ENCODE results near the gene ATP6AP1. TPM values are rescaled to one million over a fixed set of nuclear protein-coding genes. Genes with fewer than 3 reads are reported as not detected.

Gene ATP6AP1
- total and polyA plus RNA-seq, 2 donors (not counting 1 experiment from before 2014, with no cell fraction given) = 59.8 to 89.7 TPM

DNA sequence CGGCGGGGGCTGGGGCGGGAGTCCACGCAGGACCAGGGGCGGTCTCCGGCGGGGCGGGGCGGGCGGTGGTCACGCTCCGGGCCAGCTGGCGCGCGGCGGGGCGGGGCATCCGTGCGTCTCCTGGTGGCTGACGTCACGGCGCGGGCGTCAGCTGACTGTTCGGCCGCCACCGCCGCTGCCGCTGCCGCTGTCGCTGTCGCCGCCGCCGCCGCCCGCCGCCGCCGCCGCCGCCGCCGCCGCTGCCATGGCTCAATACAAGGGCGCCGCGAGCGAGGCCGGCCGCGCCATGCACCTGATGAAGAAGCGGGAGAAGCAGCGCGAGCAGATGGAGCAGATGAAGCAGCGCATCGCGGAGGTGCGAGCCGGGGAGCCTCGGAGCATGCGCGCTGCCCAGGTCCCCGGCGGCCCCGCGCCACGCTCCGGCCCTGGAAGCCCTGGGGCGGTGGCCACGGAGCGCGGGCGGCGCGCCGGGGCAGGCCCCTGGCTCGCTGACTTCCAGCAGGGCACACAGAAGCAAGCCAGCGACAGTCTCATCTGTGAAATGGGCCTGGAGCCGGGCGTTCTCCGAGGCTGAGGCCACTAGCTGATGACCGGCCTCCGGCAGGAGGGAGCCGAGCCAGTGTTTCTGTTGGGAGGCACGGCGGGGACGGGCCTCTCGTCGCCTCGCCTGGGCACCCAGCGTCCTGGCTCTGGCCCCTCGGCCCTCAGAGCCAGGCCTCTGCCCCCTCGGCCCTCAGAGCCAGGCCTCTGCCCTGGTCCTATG is 15.7 kb downstream of the ATP6AP1 start, which contains the start of gene FAM50A:
Gene FAM50A (plus strand): TSS at position 150 of the 763 bp plus-strand sequence. CDS start 95 bp downstream, at position 245.
- no peak within 1 kb of the TSS for H2AFZ ChIP-seq (ENCODE audit: low read length)
- peaks cover 15% of the 10 kb centered on the region for H3K36me3 ChIP-seq (ENCODE audit: control insufficient read depth, insufficient read depth, low read length)
- H3K9ac ChIP-seq (ENCODE audit: insufficient read depth, low read length) = peak within 1 kb of the TSS; percentile 61
- H3K27ac ChIP-seq (ENCODE audit: insufficient read depth, low read length) = peak within 1 kb of the TSS; percentile 77
- H3K4me3 ChIP-seq (replicated peaks in 1 of 4; ENCODE audit: control extremely low read depth in 1 of 4, insufficient read depth in 1 of 4, low read depth in 3 of 4, low read length in 4 of 4) = peak within 1 kb of the TSS; percentile 53 to 69 (median 56)
- TF ChIP-seq CTCF (conservative IDR thresholded peaks at IDR 0.05 in 1 of 2, IDR thresholded peaks at IDR 0.05 in 1 of 2; ENCODE audit: low read depth in 1 of 2, low read length in 2 of 2) (no peak), EZH2 (IDR thresholded peaks at IDR 0.05; ENCODE audit: low read length, missing control alignments) (no peak)
- peaks cover 7% of the 10 kb centered on the region for H3K4me1 ChIP-seq (ENCODE audit: control insufficient read depth, extremely low read depth, insufficient read depth, low read length)
- H3K27me3 ChIP-seq (ENCODE audit: control insufficient read depth, insufficient read depth, low read length) = no peaks in the 10 kb centered on the region
- peak; percentile 45 to 47 for DNase-seq (ENCODE audit: low read depth in 2 of 2)
- peaks cover 46% of the 10 kb centered on the region for H3K79me2 ChIP-seq (ENCODE audit: control insufficient read depth, insufficient read depth, low read length)
- H3K4me2 ChIP-seq (ENCODE audit: extremely low read depth, insufficient read depth, low read length) = peak within 1 kb of the TSS; percentile 80
- no peaks in the 10 kb centered on the region for H3K9me3 ChIP-seq (ENCODE audit: control insufficient read depth, insufficient read depth, low read depth, low read length)
- no peaks in the 10 kb centered on the region for H4K20me1 ChIP-seq (ENCODE audit: control insufficient read depth, extremely low read depth, insufficient read depth, low read length)

DNA sequence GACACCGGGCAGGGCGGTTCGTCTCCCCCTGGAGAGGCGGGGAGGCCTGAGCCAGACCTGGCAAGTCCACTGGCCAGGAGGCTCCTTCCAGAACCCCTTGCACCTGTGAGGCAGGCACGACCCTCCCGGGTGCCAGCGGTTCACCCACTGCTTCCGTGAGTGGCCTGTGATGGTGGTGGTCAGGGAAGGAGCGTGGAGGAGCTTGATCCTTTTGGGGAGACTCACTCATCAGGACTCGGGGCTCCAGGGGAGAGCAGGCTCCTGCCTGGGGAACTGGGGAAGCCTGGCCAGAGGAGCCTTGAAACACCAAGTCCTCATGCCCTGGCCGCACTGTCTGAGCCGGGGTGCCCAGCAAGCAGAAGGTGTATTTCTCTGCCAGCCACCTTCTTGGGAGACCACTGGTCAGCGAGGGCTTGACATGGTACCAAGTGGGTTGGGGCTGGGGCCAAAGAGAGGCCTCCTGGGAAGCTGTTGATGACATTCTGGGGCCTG is 16.3 kb downstream of the ATP6AP1 start:
- Histone ChIP-seq H3K4me3 (replicated peaks in 1 of 4; ENCODE audit: control extremely low read depth in 1 of 4, insufficient read depth in 1 of 4, low read depth in 3 of 4, low read length in 4 of 4) (peak overlapping the region; percentile 53 to 69 (median 56)), H2AFZ (ENCODE audit: low read length) (no peak overlapping the region), H3K36me3 (ENCODE audit: control insufficient read depth, insufficient read depth, low read length) (peaks cover 13% of the 10 kb centered on the region), H3K27me3 (ENCODE audit: control insufficient read depth, insufficient read depth, low read length) (no peaks in the 10 kb centered on the region), H3K27ac (ENCODE audit: insufficient read depth, low read length) (peak overlapping the region; percentile 67), H3K4me2 (ENCODE audit: extremely low read depth, insufficient read depth, low read length) (peak overlapping the region; percentile 80), H3K4me1 (ENCODE audit: control insufficient read depth, extremely low read depth, insufficient read depth, low read length) (peaks cover 7% of the 10 kb centered on the region), H3K79me2 (ENCODE audit: control insufficient read depth, insufficient read depth, low read length) (peaks cover 41% of the 10 kb centered on the region), H3K9me3 (ENCODE audit: control insufficient read depth, insufficient read depth, low read depth, low read length) (no peaks in the 10 kb centered on the region), H3K9ac (ENCODE audit: insufficient read depth, low read length) (peak overlapping the region; percentile 61), H4K20me1 (ENCODE audit: control insufficient read depth, extremely low read depth, insufficient read depth, low read length) (no peaks in the 10 kb centered on the region)
- no peak for DNase-seq (ENCODE audit: low read depth in 2 of 2)
- no peak for TF ChIP-seq CTCF (conservative IDR thresholded peaks at IDR 0.05 in 1 of 2, IDR thresholded peaks at IDR 0.05 in 1 of 2; ENCODE audit: low read depth in 1 of 2, low read length in 2 of 2)
- TF ChIP-seq EZH2 (IDR thresholded peaks at IDR 0.05; ENCODE audit: low read length, missing control alignments) = no peak

DNA sequence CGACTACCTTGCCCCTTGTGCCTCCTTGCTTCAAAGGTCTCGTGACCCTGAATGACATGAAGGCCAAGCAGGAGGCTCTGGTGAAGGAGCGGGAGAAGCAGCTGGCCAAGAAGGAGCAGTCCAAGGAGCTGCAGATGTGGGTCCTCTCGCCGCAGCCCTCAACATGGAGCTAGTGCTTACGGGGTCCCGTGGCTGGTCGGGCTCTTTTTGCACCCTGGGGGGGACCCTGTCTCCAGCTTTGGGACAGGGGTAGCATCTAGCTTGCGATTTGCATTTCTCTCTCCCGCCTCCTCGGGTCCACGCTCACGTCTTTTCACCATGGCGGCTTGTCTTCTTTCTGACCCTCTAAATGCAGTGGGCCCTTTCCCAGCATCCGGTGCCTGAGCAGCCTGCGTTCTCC is 17.3 kb downstream of the ATP6AP1 start:
- no peak overlapping the region for H3K4me3 ChIP-seq (replicated peaks in 1 of 4; ENCODE audit: control extremely low read depth in 1 of 4, insufficient read depth in 1 of 4, low read depth in 3 of 4, low read length in 4 of 4)
- H3K27ac ChIP-seq (ENCODE audit: insufficient read depth, low read length) = no peak overlapping the region
- H3K9ac ChIP-seq (ENCODE audit: insufficient read depth, low read length) = no peak overlapping the region
- H3K36me3 ChIP-seq (ENCODE audit: control insufficient read depth, insufficient read depth, low read length) = peaks cover 16% of the 10 kb centered on the region
- H3K27me3 ChIP-seq (ENCODE audit: control insufficient read depth, insufficient read depth, low read length) = no peaks in the 10 kb centered on the region
- H3K4me1 ChIP-seq (ENCODE audit: control insufficient read depth, extremely low read depth, insufficient read depth, low read length) = peaks cover 7% of the 10 kb centered on the region
- no peak for DNase-seq (ENCODE audit: low read depth in 2 of 2)
- H3K79me2 ChIP-seq (ENCODE audit: control insufficient read depth, insufficient read depth, low read length) = peaks cover 32% of the 10 kb centered on the region
- TF ChIP-seq CTCF (conservative IDR thresholded peaks at IDR 0.05 in 1 of 2, IDR thresholded peaks at IDR 0.05 in 1 of 2; ENCODE audit: low read depth in 1 of 2, low read length in 2 of 2) (no peak), EZH2 (IDR thresholded peaks at IDR 0.05; ENCODE audit: low read length, missing control alignments) (no peak)
- no peaks in the 10 kb centered on the region for H3K9me3 ChIP-seq (ENCODE audit: control insufficient read depth, insufficient read depth, low read depth, low read length)
- no peaks in the 10 kb centered on the region for H4K20me1 ChIP-seq (ENCODE audit: control insufficient read depth, extremely low read depth, insufficient read depth, low read length)
- no peak overlapping the region for H3K4me2 ChIP-seq (ENCODE audit: extremely low read depth, insufficient read depth, low read length)
- H2AFZ ChIP-seq (ENCODE audit: low read length) = no peak overlapping the region
